Epidermal melanocyte (primary cell): ENCODE measurements around the gene ZNRF1.
"Not testable (repeated sequence)": the region's sequence is repeated elsewhere in the genome, so short reads cannot be mapped to it uniquely, and the experiment has no call there.

Experiments
- DNase-seq: peaks from one replicate; pipeline ENCODE4 v3.0.0; 2011; ENCODE audit warnings: low spot score; ENCODE audit not compliant: insufficient read length

Gene ZNRF1

GRCh38 chr16:75026239-75026891 lies 27.5 kb downstream of the ZNRF1 start:
- not testable (repeated sequence) for DNase-seq

- no peak for DNase-seq
These were observed 28.1 kb downstream of the ZNRF1 start for GRCh38 chr16:75026892-75027391.

DNA sequence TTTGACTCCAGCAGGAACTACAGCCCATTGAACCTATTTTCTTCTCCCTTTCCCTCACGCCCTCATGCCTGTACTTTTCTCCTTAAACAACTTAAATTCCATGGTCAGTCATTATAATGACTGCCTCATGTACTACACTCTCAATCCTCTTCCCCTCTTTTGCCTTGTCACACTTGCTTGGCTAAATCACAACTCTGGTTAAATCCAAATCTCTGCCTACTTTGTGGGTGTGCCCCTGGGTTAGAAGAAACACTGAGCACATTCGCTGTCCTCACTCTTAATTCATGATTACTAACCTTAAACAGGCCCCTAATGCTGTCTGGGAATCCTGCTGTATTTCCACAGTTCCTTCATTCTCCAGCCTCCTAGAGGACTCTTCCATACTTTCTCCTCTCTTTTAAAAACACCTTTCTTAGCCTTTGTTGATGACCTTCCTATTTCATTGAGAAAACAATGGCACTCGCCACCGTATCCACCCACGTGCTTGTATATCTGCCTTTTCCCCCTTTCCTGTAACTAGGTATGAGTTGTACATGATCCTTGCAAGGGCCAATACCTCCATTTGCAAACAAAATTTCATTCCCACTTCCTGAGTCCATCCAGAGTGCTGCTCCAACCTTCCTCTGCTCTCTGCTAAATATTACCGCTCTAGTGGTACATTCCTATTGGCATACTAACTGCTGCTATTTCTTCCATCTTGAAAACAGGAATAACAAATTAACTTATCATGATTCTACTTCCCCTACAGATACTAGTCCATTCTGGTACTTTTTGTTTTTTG lies 28.9 kb downstream of the ZNRF1 start:
- no peak for DNase-seq

DNA sequence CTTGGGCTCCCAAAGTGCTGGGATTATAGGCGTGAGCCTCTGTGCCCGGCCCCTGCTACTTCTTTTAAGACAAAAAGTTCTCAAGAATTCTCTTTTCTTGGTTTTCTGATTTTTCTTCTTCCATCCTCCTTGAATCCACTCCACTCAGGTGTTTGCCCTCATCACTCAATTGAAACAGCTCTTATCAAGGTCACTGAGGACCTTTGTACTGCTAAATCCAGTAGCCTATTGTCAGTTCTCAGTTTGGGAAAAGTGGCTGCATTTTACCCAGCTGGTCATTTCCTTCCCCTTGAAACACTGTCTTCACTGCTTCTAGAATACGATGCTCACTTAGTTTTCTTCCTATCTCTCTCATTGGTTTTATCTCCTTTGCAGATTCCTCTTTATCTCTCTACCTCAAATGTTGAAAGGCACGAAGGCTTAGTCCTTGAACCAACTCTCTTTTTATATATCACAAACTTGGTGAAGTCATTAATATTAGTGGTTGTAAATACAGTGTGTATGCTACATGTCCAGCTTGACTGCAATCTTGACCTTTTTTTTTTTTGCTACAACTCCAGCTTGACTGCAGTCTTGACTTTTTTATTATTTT lies 29.8 kb downstream of the ZNRF1 start:
- DNase-seq: no peak

DNA sequence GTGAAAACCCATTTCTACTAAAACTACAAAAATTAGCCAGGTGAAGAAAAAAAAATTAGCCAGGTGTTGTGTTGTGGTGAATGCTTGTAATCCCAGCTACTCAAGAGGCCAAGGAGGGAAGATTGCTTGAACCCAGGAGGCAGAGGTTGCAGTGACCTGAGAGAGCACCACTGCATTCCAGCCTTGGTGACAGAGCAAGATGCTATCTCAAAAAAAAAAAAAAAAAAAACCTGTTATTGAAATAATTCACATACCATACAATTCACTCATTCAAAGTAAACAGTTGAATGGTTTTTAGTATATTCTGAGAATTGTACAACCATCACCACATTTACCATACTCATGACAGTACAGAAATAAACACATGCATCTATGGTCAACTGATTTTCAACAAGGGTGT lies 31.0 kb downstream of the ZNRF1 start:
- DNase-seq: no peak

GRCh38 chr16:75032655-75033054 lies 33.8 kb downstream of the ZNRF1 start:
- DNase-seq: no peak

- no peak for DNase-seq
These were observed 36.7 kb downstream of the ZNRF1 start for GRCh38 chr16:75035410-75035968.

DNA sequence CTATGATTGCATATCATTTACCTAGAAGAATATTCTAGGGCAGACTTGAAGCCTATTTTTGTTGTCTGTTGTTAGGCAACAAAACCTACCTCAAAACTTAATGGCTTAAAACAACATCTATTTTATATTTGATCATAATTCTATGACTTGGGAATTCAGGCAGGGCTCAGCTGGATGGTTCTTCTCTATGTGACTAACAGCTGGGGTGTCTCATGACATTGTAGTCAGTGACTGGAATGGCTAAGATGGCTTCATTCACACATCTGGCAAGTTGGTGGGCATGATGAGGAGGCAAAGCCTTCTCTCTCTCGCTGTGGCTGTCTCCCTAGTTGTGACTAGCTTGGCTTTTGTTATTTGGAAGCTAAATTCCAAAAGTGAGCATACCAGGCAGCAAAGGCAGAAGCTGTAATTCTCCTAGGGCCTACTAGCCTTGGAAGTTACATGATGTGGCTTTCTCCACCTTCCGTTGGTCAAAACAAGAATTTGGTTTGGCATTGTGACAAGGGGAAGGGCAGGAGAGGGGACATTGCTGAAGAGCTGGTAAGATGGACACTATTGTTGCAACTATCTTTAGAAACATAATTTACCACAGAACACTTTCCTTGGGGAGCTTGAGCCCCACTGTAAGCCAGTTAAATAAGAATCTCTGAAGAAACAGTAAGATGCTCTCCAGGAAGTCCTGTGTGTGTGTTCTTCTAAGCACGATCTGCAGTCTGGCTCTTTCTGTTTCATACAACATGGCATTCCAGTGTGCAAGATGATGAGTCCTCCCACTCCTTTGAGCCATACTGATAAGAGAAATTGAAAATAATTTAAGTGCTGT lies 39.4 kb downstream of the ZNRF1 start:
- DNase-seq: no peak

DNA sequence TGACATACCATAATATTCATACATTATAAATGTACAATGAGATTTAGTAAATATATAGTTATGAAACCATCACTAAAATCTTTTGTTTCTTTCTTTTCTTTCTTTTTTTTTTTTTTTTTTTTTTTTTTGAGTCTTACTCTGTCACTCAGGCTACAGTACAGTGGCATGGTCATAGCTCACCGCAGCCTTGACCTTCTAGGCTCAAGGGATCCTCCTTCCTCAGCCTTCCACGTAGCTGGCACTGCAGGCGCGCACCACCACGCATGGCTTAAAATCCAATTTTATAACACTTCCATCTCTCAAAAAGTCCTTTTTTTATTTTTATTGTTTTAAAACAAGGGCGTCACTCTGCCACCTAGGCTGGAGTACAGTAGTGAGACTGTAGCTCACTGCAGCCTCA lies 41.1 kb downstream of the ZNRF1 start:
- DNase-seq: no peak

DNA sequence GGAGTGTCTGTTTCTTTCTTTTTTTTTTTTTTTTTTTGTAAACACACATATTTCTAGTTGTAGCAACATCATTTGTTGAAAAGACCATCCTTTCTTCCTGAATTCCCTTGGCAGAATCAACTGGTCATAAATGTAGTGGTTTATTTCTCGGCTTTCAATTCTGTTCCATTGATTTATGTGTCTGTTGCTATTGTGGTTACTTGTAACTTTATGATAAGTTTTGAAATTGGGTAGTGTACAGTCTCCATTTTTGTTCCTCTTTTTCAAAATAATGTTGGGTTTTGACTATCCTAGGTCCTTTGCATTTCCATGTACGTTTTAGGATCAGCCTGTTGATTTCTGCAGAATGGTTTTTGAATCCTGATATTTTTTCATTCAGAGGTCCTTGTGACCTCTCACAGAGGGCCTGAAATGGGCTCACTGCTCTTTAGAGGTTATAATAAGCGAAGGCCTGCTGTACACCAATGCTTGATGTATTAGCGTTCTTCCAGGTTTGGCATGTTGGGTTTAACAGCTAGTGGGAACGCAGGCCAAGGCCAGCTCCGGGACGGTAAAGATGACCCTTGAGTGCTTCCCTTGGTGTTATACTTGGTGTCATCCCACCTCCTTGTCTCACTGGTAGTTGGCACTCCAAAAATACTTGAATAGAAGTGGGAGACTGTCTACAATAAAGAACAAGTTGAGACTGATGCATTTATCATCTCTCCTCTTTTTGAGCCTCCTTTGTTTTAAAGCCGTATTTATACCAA lies 43.8 kb downstream of the ZNRF1 start:
- DNase-seq: no peak

DNA sequence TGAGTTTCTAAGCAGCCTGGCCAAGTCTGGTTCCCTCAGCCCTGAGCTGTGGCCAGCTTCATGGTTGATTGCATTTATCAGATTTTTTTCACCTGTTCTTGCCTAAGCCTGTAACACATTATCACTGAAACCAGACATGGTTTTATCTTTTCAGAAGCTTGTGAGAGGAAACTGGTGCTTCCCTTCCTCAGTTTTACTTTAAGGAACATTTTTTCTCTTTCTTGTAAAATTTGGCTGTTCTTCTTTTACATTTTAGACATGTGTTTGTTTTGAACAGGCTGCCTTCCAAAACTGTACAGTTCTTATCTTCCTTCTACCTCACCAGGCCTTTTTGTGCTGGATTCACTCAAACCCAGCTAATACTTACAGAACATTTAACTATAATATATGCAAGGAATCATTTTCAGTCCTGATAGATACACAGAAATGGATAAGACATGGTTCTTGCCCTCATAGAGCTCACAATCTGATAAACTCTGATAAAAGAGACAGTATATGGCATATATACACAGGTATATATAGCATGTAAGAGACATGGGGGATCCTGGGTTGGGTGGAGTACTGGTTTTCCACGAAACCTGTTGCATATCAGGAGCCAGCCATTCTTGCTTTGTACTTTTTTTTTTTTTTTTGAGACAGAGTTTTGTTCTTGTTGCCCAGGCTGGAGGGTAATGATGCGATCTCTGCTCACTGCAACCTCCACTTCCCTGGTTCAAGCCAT lies 44.5 kb downstream of the ZNRF1 start:
- no peak for DNase-seq

GRCh38 chr16:75044800-75045361 lies 46.1 kb downstream of the ZNRF1 start:
- DNase-seq: no peak

GRCh38 chr16:75045424-75045823 lies 46.6 kb downstream of the ZNRF1 start:
- no peak for DNase-seq

GRCh38 chr16:75048054-75048453 lies 49.2 kb downstream of the ZNRF1 start:
- no peak for DNase-seq

DNA sequence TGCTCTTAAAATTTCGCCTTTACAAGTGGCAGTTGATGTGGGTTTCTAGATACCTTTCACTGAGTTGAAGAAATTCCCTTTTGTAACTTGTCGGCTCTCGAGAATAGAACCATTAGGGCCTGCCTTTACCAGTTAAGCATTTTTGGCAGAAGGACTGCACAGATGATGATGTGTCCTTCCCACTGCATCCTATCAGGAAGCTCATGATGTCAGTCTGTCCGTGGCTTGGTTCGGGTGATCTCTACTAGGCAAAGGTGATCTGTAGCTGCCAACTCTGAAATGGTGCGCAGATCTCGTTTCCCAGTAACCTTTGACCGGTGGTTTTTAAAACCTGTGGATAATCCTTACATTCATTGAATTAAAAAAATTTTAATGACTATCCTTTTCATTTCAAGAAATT lies 49.7 kb downstream of the ZNRF1 start:
- DNase-seq: no peak

DNA sequence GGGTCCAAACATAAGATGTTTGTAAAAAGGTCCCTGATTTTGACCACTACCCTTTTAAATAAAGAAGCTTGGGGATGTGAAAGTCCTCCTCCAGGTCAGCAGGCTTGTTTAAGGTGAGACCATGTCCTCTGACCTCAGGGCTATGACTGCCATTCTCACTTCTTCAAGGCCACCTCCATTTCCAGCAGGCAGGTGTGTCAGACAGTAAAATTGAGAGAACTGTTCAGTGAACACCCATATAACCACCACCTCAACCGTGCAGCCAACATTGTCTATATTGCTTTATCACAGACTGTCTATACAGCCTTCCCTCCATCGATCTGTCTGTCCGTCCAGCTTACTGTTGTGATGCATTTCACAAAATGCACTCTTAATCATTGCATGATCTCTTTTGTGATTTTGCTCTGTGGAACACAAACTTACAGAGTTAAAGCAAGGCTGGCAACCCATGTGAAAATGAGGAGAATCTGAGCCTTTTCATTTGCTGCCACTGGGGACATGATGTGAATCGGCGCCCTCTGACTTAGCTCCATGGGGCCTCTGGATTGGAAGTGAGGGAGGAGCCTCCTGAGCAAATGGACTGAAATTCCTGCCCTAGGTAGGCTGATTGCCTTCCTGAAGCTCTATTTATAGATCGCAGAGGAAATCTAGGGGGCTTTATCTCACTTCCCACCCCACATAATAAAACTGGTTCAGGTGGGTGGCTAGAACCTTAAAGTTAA lies 53.8 kb downstream of the ZNRF1 start:
- DNase-seq: no peak

DNA sequence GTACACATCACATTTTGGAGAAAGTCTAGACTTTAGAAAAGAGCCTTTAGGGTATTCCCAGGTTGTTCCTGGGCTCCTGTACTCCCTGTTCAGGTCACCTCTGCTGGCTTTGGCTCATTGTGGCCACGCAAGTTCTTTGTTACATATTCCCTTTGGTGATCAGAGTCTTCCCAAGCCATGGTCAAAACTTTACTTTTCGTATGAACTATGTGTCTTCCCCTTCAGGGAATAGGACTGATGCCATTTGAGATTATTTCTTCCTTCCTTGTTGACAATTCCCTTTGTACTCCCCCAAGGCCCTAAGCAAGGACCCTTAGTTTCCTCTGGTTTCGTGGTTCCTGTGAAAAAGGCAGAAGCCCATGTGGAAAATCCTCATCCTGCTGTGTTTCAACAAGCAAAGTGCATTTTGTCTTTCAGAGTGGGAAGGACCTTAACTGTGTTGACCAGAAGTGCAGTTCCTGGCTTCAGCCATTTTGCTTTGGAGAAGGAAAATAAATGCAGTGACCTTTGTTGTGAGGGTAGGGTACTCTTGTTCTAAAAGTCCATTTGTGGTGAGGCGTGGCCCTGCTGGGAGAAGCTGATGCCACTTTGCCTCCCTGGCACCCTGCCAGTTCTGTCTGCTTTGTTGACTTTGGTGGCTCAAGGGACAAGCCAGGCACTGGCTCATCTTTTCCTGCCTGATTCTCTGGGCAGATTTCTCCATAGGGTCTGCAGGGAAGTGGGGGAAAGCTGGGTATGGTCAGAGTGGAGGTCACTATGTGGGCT lies 55.1 kb downstream of the ZNRF1 start:
- DNase-seq: no peak

- no peak for DNase-seq
These were observed 55.7 kb downstream of the ZNRF1 start for GRCh38 chr16:75054556-75054947.
